ENCODE data around the gene TAS1R1.
"Not testable (repeated sequence)": the region's sequence is repeated elsewhere in the genome, so short reads cannot be mapped to it uniquely, and the experiment has no call there.

The TAS1R1 gene

DNA sequence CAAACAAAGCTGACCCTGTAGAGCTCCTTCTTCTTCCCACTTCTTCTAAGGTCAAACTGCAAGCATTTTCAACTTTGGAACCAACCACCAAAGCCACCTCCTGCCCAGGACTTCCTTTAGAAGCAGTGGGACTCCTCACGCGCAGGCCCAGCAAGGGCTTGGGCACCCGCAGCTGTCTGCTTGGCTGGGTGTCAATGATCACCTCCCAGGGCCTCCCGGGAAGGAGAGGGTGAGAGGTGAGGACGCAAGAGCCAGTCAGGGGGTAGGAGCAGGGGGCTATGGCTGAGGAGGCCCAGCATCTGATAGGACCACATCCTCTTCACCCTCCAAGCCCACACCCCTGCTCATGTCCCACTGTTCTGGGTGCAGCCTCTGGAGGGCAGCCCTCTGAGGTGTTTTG is 37.3 kb downstream of the TAS1R1 start:
- no peak for DNase-seq

DNA sequence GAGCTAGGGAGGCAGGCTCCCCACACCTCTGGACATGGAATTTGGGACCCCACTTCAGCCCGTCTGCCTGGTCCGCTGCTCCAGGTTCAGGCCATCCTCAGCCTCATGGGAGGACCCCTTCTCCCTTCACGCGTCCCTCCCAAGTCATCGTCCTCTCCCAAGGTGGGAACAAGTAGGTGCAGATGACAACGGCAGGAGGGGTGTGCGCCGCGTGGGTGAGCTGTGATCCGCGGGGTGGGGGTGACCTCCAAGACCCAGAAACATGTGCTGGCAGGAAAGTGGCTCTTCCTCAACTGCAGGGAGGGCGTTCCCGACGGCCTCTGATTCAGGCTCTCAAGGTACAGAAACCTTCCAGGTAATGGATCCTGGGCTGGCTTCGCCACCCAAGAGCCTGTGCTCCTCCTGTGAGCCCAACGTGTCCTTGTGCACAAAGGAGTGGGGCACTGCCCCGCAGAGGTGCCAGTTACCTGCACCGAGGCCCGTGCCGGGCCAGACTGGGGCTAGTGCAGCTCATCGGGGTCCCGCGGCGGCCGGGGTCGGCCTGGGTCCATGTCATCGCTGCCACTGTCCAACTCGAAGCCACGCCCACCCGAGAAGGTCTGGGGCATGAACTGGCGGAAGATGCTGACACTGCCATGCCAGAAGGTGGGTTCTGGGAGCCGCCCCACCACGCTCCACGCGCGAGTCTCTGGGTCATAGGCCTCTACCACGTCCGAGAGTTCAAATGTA is 37.9 kb downstream of the TAS1R1 start:
- DNase-seq = no peak

DNA sequence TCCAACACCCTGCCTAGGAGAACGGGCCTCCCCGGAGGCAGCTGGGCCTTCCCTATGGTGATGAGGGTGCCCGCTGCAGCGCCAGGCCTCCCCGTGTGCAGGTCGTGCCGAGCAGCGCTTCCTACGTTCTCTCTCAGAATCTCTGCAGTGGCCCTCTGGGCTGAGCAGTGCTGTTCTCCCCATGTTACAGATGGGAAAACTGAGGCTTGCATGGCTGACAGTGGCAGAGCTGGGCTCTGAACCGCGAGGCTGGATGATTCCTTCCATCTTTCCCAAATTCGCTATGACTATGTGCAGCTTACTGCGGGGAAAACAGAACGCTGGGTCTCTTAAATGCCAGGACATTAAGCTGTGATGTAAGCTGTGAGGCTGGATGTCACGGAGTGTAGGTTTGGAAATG is 38.7 kb downstream of the TAS1R1 start:
- DNase-seq = no peak

DNA sequence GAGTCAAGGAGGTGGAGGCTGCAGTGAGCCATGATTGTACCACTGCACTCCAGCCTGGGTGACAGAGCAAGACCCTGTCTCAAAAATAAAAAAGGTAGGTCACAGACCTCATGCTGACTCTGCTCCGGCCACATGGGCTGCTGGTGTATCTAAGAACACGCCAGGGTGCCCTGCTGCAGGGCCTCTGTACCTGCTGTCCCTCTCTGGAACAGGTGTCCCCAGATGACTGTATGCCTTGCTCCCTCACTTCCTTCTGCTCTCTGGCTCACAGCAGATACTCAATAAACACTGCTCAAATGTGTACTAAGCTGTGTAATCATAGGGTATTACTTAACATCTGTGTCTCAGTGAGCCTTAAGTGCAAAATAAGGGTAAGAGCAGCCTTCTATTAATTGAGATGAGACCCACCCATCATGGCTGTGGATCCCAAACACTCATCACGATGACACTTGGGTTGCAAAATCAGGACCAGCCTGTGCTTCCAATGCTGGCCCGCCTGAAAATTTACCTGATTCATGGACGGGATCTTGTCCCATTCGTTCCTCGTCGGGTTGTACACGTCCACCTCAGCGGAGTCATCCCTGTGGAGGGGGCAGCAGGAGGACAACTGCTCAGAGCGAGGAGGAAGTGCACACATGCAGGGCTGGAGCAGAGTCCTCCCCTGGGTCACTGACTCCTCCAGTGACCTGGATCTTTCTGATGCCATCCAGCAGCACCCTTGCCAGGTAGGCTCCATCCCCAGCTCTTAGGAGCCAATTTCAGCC is 40.1 kb downstream of the TAS1R1 start:
- DNase-seq = no peak

DNA sequence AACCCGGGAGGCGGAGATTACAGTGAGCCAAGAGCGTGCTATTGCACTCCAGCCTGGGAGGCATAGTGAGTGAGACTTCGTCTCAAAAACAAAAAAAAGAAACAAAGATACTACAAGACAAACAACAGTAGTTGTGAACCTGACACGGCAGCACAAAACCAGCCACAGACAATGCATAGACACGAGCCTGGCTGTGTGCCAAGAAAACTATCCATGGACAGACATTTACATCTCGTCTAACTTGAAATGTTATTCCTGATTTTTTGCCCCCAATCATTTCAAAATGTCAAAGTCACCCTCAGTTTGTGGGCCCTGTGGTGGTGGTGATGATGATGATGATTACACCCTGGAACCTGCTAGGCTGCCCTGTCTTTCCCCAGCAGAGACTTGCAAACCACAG is 41.2 kb downstream of the TAS1R1 start:
- no peak for DNase-seq

DNA sequence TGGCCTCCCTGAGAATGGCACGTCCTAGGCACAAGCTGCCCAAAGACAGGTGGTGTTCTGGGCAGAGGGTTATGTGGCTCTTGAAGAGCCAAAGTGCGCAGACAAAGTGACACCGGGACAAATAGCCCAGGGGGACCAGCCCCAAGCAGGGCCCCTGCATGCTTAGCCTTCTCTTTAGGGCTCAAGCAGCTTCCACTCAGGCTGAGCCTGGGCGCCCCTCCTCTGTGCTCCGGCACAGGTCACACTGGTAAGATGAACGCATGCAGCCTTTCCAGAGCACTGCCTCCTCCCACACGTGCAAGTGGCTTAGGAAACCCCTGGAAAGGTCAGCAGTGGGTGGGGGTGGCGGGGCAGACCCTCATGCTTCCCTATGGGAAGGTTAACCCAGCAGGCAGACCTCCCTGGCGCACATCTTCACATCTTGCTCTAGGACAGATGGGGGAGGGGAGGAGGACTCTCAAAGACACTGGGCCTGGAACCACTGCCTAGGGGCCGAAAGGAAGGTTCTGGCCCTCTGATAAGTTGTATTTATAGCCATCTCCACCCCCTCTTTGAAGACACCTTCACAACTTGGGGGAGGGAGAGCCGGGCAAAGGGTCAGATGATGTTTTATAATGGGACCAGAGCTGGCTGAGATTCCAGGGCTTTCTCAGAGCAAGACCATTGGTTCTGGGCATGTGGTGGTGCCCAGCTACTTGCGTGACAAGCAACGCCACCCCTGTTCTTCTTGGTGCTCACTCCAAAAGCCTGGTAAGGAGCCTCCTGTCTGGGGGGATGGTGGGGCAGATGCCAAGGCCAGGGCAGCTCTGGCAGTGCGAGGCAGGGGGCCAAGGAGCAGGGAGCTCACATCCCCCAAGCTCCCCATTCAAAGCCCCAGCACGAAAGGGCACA is 42.0 kb downstream of the TAS1R1 start:
- DNase-seq = no peak

DNA sequence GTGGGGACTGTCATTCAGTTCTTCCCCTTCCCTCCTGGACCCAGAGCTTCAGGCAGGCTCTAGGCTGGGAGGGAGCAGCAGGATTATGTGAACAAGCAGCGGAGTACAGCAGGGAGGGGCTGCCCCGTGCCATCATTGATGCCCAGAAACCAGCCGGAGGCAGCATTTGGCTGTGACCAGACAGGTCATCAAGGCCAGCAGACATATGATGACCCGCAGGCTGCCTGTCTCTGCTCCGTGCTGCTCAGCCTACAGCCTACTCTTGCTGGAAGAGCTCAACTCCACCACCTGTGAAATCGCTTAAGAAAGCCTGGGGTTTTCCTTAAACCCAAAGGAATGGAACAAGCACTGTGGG is 42.6 kb downstream of the TAS1R1 start:
- no peak for DNase-seq

DNA sequence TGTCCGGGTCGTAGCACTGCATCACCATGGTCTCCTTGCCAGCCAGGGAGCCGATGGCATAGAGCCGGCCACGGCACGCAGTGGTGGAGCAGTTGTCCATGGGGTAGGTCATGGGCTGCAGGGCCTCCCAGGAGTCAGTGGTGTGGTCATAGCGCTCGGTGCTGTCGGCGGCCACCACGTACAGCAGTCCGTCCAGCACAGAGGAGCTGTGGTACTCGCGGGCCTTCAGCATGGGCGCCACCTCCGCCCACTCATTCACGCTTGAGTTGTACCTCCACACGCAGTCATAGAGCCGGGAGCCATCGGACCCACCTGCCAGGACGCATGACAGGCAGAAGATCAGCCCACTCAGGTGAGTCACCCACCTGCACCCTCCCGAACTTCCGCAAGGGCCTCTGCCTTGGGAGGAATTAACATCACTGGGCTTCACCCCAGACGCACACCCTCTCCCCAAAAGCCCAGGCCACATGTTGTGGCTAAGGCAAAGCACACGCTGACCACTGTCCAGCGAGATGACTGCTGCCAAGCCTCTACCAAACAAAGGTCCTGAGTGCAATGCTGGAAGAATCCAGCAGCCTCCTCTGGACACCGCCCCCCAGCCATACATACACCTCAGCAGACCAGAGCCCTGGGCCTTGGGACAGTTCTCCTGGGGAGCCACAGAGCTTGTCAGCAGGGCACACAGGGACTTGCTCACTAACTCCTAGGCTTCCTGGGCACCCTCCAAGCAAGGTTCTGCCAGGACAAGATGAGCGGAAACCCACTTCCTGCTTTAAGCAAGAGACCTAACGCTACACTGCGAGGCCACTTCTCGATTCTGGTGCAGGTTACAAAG is 44.3 kb downstream of the TAS1R1 start:
- no peak for DNase-seq

DNA sequence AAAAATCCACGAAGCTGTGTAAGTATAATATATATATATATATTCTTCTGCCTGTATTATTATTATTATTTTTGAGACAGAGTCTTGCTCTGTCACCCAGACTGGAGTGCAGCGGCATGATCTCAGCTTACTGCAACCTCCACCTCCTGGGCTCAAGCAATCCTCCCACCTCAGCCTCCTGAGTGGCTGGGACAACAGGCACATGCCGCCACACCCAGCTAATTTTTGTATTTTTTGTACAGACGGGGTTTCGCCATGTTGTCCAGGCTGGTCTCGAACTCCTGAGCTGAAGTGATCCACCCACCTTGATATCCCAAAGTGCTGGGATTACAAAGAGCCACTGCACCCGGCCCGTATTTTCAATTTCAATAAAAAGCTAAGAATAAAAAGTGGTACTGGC is 44.9 kb downstream of the TAS1R1 start:
- not testable (repeated sequence) for DNase-seq

DNA sequence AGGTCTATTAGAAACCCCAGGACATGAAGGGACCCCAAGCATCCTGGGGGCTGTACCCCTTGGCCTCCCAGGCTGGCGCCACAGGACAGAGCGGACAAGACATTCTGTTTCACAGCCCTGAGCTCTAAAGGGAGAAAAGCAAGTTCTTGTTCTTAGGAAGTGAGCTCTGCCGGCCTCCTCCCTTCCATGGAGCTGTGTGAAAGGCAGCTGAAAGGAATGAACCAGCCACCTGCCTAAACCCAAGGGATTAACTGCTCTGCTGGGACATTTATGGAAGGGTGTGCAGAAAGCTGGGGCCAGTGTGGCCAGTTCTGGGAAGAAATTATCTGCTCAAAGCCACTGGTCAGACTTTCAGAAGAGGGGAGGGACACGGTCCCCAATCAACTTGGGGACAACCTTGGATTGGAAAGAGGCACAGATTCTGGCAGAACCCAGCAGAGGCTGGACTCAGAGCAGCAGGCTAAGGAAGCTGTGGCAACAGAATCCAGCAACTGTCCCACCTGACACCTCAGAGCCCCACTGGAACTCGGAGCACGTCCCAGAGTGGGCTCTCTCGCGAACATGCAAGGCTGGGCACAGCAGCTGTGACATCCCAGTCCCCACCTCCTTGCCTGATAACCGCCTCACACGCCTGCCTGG is 45.4 kb downstream of the TAS1R1 start:
- DNase-seq = no peak

DNA sequence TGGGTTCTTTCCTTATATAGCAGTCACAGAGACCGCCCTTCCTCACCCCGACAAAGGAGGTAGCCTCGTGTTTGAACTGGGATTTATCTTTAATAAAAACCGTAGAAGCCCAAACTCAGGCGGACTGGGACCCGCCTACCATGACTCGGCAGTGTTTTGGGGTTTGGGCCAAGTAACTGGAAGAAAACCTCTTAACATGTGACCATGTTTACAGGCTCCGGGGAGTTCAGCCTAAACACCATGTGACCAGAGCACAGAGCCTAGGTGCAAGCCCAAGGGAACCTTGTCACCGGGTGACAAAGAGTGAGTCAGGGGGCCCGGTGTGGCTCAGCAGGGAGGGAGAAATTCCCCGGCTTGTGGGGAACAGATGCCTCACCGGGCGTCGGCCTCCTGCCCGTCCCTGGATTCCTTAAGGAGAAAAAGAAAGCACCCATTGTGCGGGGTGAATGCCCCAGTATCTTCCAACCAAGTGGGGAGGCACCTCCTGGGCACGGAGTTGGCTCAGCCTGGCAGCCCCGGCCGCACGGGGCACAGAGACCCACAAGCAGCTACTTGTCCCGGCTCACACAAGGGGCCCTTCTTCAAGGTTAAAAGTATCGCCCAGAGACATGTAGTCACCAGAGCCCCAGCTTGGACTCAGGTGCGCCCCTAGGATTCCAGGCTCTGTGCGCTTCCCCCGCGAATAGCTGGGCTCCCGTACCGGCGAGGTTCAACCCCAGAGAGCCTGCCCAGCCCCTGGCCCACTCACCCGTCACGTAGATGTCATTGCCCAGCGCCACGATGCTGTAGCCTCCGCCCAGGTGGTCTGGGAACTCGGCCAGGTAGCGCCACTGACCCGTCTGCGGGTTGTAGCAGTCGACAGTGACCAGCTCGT is 46.2 kb downstream of the TAS1R1 start:
- peak; percentile 76 for DNase-seq

DNA sequence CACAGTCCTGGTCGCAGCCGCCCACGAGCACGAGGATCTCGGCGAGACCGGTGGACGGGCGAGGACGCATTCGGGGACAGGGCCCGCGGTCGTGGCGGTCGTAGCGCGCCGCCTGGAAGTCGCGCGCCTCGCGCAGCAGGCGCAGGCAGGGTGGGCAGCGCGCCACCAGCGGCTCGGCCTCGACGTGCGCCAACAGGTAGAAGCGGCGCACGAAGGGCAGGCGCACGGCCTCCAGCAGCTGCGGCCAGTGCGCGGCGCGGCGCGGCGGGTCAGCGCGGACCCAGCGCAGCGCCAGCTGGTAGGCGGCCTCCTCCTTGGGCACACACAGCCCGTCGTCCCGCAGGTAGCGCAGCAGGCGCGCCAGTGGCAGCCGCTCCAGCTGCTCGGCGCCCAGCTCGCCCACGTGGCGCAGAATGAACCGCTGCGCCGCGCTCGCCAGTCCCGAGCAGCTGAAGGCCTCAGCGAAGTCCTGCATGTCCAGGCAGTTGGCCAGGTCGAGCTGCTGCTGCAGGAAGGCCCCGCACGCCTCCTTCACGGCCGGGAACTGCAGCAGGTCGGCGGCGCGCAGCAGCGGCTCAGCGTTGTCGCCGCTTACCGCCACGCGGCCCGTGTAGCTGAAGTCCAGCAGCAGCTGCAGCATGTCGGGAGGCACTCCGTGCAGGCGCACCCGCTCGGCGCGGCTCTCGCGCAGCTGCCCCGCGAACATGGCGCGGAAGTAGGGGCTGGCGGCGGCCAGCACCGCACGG is 47.0 kb downstream of the TAS1R1 start:
- no peak for DNase-seq

DNA sequence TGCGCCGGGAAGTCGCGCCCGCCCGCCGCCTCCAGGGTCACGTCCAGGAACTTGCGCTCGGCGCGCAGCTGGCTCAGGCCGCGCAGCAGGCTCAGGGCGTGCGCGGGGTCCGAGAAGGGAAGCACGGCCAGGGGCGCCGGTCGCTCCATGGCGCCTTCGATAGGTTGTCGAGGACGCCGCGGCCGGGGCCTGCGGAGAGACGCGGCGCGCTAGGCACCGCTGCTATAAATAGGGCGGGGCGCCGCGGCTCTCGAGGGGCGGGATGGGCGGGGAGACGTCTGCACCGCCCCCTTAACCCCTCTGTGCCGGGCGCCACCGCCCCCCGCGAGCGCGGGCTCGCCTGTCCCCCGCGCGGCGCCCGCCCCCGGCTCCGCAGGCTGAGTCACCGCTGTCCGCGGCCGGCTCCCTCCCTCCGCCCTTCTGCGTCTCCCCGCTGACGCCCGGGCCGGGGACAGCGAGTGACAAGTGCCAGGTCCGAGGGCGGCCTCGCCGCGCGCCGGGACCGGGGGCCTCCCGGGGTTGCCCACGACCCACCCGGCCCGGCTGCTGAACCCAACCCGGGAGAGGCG is 47.6 kb downstream of the TAS1R1 start, which contains the start of gene KLHL21:
Gene KLHL21 (minus strand): TSS at position 201 of the 569 bp plus-strand sequence. CDS start 52 bp downstream, at position 149.
- DNase-seq = peak; percentile 90

DNA sequence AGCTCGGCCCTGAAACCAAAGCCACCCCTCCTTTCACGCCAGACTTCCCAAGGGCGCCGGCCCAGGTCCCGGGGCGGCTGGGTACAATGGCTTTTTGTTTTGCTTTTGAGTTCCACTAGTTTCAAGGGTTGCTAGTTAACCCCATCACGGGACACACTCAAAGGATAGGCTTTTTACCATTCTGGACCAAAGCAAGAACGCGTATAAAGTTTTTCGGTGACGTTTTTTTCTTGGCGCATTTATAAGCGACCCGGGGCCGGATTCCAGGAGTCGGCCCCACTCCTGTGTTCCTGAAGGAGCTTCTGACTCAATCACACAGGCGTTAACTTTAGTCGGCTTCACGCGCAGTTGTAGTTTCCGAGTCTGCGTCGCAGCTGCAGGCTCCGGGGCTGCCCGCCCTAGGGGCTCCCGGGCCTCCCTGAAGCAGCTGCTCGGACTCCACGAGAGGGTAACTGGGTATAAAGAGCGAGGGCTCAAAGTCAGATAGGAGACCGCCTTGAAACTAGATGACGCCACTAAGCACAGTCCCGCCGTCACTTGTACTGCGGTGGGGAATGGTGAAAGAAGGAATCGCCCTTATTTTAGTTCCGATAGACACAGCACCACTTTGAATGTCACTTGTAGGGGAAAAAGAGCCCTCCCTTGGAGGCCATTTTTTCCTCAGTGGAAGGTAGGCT is 48.3 kb downstream of the TAS1R1 start:
- DNase-seq = peak; percentile 59

DNA sequence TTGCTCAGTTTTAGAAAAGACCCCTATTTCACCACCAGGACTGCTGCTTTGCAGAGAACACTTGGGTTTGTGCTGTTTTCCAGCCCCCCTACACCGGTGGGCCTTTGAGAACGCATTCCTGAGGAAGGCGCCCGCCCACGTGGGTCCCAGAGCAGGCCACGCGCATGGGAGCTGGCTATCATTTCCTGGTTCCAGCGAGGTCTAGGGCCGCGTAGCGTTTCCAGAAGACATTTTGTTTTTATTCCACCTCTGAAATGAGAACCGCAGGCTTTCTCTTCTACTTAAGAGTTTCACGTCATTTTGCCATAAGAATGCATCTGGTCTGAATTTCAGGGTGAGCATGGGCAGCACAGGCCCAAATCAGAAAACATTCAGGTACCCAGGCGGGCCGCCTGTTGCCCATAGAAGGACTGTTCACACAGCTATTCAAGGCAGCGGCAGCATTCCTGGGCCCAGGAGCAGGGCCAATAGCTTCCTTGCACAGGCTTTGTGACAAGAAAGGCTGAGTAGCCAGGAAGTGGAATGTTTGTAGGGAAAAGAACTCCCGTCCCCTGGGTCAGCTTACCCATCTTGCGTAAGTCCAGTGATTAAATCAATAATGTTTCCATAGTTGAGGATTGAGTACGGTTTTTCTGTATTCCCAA is 48.9 kb downstream of the TAS1R1 start:
- DNase-seq = no peak

DNA sequence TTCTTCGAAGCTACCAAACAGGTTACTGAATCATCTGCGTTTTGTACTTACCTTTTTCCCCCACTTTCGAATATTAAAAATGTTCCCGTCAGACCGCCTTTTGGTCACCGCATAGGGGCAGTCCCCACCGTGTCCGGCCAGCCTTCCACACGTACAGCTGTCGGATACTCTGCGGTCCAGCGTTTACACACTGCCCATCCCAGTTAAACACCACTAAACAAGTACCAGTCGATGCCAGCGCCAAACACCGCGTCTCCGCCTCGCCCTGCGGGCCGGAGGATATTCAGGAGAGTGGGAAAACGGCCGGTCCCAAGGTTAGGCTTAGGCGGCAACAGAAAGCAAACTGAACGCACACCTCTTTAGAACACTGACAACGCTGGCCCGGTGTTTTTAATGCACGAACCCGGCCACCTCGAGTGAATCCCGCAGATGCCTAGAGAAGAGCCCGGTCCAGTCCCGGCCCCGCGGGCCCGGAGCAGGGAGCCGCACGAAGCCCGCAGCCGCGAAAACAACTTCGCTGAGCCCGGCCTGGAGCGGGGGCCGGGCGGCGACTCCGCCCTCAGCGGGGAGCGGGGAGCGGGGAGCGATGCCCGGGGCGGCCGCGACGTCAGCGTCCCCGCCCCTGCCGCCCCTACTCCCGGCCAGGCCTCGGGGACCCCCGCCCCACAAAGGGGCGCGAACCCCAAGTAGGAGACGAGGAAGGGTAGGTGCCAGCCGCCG is 57.7 kb downstream of the TAS1R1 start:
- peak; percentile 63 for DNase-seq

DNA sequence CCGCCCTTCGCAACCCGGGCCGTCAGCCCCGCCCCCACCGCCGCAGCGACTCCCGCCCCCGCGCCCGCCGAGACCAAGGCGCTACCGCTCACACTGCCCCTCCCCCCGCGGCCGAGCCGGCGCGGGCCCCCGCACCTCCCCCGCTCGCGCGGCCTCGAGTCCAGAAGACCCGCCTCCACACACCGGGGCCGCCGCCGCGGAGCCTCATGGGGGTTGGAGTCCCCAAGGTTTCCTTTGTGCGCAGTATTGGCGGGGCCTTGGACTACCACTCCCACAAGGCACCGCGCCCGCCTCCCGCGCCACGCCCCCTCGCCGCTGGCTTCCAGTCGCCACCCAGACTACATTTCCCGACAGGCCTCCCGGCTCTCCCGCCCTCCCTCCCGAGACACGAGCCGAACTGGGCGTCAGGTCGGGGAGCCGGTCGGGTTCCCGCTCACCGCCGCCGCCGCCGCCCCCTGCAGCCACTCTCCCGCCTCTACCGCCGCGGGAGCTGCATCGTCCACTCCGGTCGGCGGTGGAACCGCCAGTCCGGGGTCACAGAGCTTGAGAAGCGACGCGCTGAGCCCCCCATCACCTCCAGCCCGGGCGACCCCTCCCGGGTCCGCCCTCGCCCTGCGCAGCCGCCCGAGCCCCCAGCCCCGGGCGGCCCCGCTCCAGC is 58.4 kb downstream of the TAS1R1 start, which contains the start of gene PHF13:
Gene PHF13 (plus strand): TSS at position 371 of the 658 bp plus-strand sequence. CDS start 336 bp downstream, outside the sequence.
- peak; percentile 99 for DNase-seq

All from activated CD4-positive, CD25-positive, alpha-beta regulatory T cell treated with anti-CD3 and anti-CD28 coated beads, Interleukin-2, amount 50 U/mL, for 72 hours (primary cell).